ENCODE data around the gene KLHL13.
"Not testable (repeated sequence)": the region's sequence is repeated elsewhere in the genome, so short reads cannot be mapped to it uniquely, and the experiment has no call there.

The KLHL13 gene

GRCh38 chrX:117972711-117973109, 143.9 kb downstream of the KLHL13 start:
- TF ChIP-seq CTCF (IDR thresholded peaks at IDR 0.05; ENCODE audit: control extremely low read depth, extremely low read depth, low read depth, missing control alignments) = no peak

DNA sequence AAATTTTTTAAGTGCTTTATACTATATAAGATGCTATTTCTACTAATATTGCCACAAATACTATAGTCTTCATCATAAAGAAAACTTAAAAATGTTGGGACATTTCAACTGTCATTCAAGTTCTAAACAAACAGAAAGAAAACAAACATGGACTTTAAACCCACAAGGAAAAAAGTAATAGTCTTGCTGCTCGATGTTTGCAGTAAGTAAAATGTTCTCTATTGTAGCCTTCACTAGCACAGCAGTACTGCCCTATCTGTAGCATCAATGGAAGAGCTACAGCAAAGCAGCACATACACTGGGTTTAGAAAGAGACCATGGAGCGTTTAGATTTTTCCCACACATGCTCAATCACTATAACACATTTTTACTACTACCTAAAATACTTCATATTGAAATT, 146.8 kb downstream of the KLHL13 start:
- TF ChIP-seq CTCF (IDR thresholded peaks at IDR 0.05; ENCODE audit: control extremely low read depth, extremely low read depth, low read depth, missing control alignments) = no peak
- CTCF ChIA-PET = no interaction called here
- POLR2A ChIA-PET = no interaction called here
- DNase-seq (ENCODE audit: extremely low spot score) = no peak

More at GRCh38 chrX:117972711-117973109, 143.9 kb downstream of the KLHL13 start:
- CTCF ChIA-PET = interaction anchor here (1.0 to 3.9 kb wide), 2 partner anchors 12 to 17 kb away, joined by 3 to 20 read pairs; no protein-coding TSS in a partner anchor
- POLR2A ChIA-PET = no interaction called here
- no peak for DNase-seq (ENCODE audit: extremely low spot score)

DNA sequence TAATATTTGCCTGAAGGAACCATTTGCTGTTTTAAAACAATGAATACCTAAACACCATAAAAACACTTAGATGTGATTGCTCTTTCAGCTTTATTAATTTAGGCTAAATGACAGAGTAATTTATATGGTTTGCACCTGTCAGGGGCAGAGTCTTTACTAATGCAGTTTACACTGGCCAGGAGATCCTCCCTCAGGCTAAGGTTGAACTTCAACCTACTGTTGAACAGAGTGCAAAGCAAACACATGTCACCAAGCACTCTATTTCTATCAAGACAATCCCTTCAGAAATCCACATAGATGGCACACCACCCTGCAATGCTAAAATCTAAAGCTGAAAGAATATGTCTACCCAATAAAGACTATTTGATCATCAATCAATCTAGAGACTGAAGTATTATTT, 147.3 kb downstream of the KLHL13 start:
- no peak for DNase-seq (ENCODE audit: extremely low spot score)
- POLR2A ChIA-PET = no interaction called here
- no peak for TF ChIP-seq CTCF (IDR thresholded peaks at IDR 0.05; ENCODE audit: control extremely low read depth, extremely low read depth, low read depth, missing control alignments)
- CTCF ChIA-PET = no interaction called here

DNA sequence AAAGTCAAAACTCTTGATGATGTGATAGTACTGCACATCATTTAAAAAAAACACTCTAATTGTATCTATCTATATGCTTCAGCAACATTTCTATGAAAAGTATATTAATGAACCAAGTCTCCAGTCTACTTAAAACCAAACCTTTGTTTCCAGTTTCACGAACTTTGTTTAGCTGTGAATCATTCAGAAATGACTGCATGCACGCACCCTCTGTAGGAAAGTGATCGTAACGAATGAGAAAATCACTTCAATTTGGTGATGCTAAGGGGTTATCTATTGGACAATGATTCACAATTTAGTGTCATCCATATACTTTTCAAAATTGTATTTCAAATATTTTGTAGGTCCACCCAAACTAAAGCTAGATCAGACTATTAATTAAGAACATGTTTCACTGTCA, 157.6 kb downstream of the KLHL13 start:
- CTCF ChIA-PET = no interaction called here
- no peak for DNase-seq (ENCODE audit: extremely low spot score)
- POLR2A ChIA-PET = no interaction called here
- no peak for TF ChIP-seq CTCF (IDR thresholded peaks at IDR 0.05; ENCODE audit: control extremely low read depth, extremely low read depth, low read depth, missing control alignments)

- CTCF ChIA-PET = no interaction called here
- POLR2A ChIA-PET = no interaction called here
- TF ChIP-seq CTCF (IDR thresholded peaks at IDR 0.05; ENCODE audit: control extremely low read depth, extremely low read depth, low read depth, missing control alignments) = no peak
- DNase-seq (ENCODE audit: extremely low spot score) = no peak
Measured at GRCh38 chrX:117957128-117957527, 159.5 kb downstream of the KLHL13 start.

- CTCF ChIA-PET; DNase-seq (ENCODE audit: extremely low spot score); POLR2A ChIA-PET: not testable (repeated sequence)
Measured at GRCh38 chrX:117939296-117939695, 177.3 kb downstream of the KLHL13 start.

- no peak for TF ChIP-seq CTCF (IDR thresholded peaks at IDR 0.05; ENCODE audit: control extremely low read depth, extremely low read depth, low read depth, missing control alignments)
- ChIA-PET POLR2A (no interaction called here), CTCF (no interaction called here)
- DNase-seq (ENCODE audit: extremely low spot score) = no peak
Measured at GRCh38 chrX:117936118-117936517, 180.5 kb downstream of the KLHL13 start.

GRCh38 chrX:117930116-117930515, 186.5 kb downstream of the KLHL13 start:
- POLR2A ChIA-PET, CTCF ChIA-PET: not testable (repeated sequence)

More at GRCh38 chrX:117930116-117930515, 186.5 kb downstream of the KLHL13 start:
- DNase-seq (ENCODE audit: extremely low spot score) = not testable (repeated sequence)
